OCI-LY1 (cell line): ENCODE measurements around the gene DNAJC15.
"Not testable (repeated sequence)": the region's sequence is repeated elsewhere in the genome, so short reads cannot be mapped to it uniquely, and the experiment has no call there.

Source experiments
- H2AFZ ChIP-seq: fragments of 200-600 bp; sonication (generic), shearing (Covaris generic); 2 replicates; pipeline ENCODE4 v1.6.0; 2014; ENCODE audit warnings: antibody characterized with exemption, mild to moderate bottlenecking, low read length
- H3F3A ChIP-seq: fragments of 200-600 bp; sonication (generic), shearing (Covaris generic); 2 replicates; pipeline ENCODE4 v1.6.0; 2014; ENCODE audit warnings: mild to moderate bottlenecking, antibody characterized with exemption, low read length, moderate library complexity; ENCODE audit not compliant: insufficient read depth
- H3K27ac ChIP-seq: fragments of 200-600 bp; sonication (generic); 2 replicates; pipeline ENCODE4 v1.5.1; 2014; ENCODE audit warnings: low read length, mixed run types, mild to moderate bottlenecking, low read depth; ENCODE audit not compliant: poor library complexity, severe bottlenecking
- H3K27me3 ChIP-seq: fragments of 200-600 bp; sonication (generic); 2 replicates; pipeline ENCODE4 v1.6.0; 2014; ENCODE audit warnings: antibody characterized with exemption, mild to moderate bottlenecking, low read length, moderate library complexity; ENCODE audit not compliant: insufficient read depth
- H3K36me3 ChIP-seq: fragments of 200-600 bp; sonication (generic); 2 replicates; pipeline ENCODE4 v1.6.1; 2014; ENCODE audit warnings: mild to moderate bottlenecking, antibody characterized with exemption, low read length, moderate library complexity, mixed read lengths; ENCODE audit not compliant: insufficient read depth
- H3K4me1 ChIP-seq: fragments of 200-600 bp; sonication (generic); 2 replicates; pipeline ENCODE4 v1.5.1; 2014; ENCODE audit warnings: mild to moderate bottlenecking, low read length, moderate library complexity; ENCODE audit not compliant: insufficient read depth, severe bottlenecking
- H3K4me2 ChIP-seq: fragments of 200-600 bp; sonication (generic), shearing (Covaris generic); 2 replicates; pipeline ENCODE4 v1.6.1; 2014; ENCODE audit warnings: low read length
- H3K4me3 ChIP-seq: fragments of 200-600 bp; sonication (generic); 2 replicates; pipeline ENCODE4 v1.5.1; 2014; ENCODE audit warnings: low read length, low read depth, mild to moderate bottlenecking, mixed read lengths; ENCODE audit not compliant: poor library complexity, severe bottlenecking
- H3K79me2 ChIP-seq: fragments of 200-600 bp; shearing (Covaris generic); 2 replicates; pipeline ENCODE4 v1.6.1; 2016; ENCODE audit warnings: mixed run types, low read length, mixed read lengths; ENCODE audit not compliant: insufficient read depth
- H3K9ac ChIP-seq: fragments of 200-600 bp; sonication (generic), shearing (Covaris generic); 2 replicates; pipeline ENCODE4 v1.6.1; 2014; ENCODE audit warnings: mild to moderate bottlenecking, low read length, mixed read lengths
- H3K9me2 ChIP-seq: fragments of 200-600 bp; sonication (generic), shearing (Covaris generic); 2 replicates; pipeline ENCODE4 v1.6.1; 2014; ENCODE audit warnings: low read depth, mild to moderate bottlenecking, low read length, mixed read lengths
- H3K9me3 ChIP-seq: fragments of 200-600 bp; shearing (Covaris generic); 2 replicates; pipeline ENCODE4 v1.6.1; 2014; ENCODE audit warnings: low read length, mixed read lengths
- H4K20me1 ChIP-seq: fragments of 200-600 bp; sonication (generic), shearing (Covaris generic); 2 replicates; pipeline ENCODE4 v1.6.0; 2016; ENCODE audit warnings: mild to moderate bottlenecking, low read length; ENCODE audit not compliant: insufficient read depth
- EZH2 ChIP-seq: fragments of 200-600 bp; sonication (generic), shearing (Covaris generic); IDR thresholded peaks from 2 replicates; pipeline ENCODE4 v1.8.0; 2017; ENCODE audit warnings: borderline replicate concordance, mixed run types, mild to moderate bottlenecking, antibody characterized with exemption, low read length, moderate library complexity, mixed read lengths
- TF ChIP-seq, protein P1 (sequence below): fragments of 200-600 bp; sonication (generic), shearing (Covaris generic); IDR thresholded peaks from 2 replicates; pipeline ENCODE4 v1.5.1; 2017; ENCODE audit warnings: mild to moderate bottlenecking, antibody characterized with exemption, low read length, moderate library complexity, mixed read lengths

DNAJC15 gene

DNA sequence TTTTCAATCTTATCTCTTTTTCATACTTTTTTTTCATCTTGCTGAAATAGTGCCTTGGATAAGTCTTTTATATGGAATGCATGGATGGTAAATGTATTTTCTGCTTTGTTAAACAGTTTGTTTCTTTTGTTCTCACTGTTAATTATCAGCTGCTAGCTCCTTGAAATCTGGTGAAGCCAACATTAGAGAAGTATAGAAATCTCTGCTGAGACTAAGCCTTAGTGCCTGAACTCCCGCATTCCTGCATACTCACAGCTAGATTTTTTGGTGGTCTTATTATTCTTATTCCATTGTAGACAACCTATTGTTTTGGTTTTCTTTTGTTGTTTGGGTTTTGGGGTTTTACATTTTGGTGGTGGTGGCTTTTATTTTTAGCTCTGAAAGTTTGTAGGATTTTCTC, 48.4 kb downstream of the DNAJC15 start:
- H3K36me3 ChIP-seq = peaks cover 19% of the 10 kb centered on the region; the same call in 1 of the 2 replicates
- no peak overlapping the region for H3K9ac ChIP-seq
- H3K4me3 ChIP-seq = no peak overlapping the region
- TF ChIP-seq EZH2 = no peak
- TF ChIP-seq, protein P1, sequence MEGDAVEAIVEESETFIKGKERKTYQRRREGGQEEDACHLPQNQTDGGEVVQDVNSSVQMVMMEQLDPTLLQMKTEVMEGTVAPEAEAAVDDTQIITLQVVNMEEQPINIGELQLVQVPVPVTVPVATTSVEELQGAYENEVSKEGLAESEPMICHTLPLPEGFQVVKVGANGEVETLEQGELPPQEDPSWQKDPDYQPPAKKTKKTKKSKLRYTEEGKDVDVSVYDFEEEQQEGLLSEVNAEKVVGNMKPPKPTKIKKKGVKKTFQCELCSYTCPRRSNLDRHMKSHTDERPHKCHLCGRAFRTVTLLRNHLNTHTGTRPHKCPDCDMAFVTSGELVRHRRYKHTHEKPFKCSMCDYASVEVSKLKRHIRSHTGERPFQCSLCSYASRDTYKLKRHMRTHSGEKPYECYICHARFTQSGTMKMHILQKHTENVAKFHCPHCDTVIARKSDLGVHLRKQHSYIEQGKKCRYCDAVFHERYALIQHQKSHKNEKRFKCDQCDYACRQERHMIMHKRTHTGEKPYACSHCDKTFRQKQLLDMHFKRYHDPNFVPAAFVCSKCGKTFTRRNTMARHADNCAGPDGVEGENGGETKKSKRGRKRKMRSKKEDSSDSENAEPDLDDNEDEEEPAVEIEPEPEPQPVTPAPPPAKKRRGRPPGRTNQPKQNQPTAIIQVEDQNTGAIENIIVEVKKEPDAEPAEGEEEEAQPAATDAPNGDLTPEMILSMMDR = no peak
- H3K79me2 ChIP-seq = peaks cover 8% of the 10 kb centered on the region
- no peaks in the 10 kb centered on the region for H3K27me3 ChIP-seq
- peaks cover 28% of the 10 kb centered on the region for H3K4me1 ChIP-seq
- no peaks in the 10 kb centered on the region for H3K9me2 ChIP-seq
- H3K9me3 ChIP-seq = no peaks in the 10 kb centered on the region
- H3F3A ChIP-seq = no peaks in the 10 kb centered on the region
- no peaks in the 10 kb centered on the region for H4K20me1 ChIP-seq
- no peak overlapping the region for H3K27ac ChIP-seq
- H2AFZ ChIP-seq = no peak overlapping the region
- no peak overlapping the region for H3K4me2 ChIP-seq

DNA sequence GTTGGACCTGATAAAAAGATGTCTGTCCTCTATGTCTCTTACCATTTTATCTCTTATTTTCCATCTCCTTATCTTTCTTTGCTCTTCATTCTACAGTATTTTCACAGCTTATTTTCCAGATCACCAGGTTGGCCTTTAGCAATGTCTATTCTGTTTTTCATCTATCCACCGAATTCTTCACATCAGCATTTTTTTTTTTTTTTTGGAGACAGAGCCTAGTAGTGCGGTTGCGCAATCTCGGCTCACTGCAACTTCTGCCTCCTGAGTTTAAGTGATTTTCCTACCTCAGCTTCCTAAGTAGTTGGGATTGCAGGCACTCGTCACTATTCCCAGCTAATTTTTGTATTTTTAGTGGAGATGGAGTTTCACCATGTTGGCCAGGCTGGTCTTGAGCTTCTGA, 49.0 kb downstream of the DNAJC15 start:
- H3K27ac ChIP-seq = no peak overlapping the region
- no peaks in the 10 kb centered on the region for H3K27me3 ChIP-seq
- no peaks in the 10 kb centered on the region for H3F3A ChIP-seq
- no peak overlapping the region for H3K9ac ChIP-seq
- H3K4me1 ChIP-seq = peaks cover 30% of the 10 kb centered on the region
- TF ChIP-seq, protein P1 = no peak
- TF ChIP-seq EZH2 = no peak
- no peaks in the 10 kb centered on the region for H3K9me3 ChIP-seq
- H2AFZ ChIP-seq = no peak overlapping the region
- H3K4me3 ChIP-seq = no peak overlapping the region
- no peak overlapping the region for H3K4me2 ChIP-seq
- peaks cover 20% of the 10 kb centered on the region; the same call in 1 of the 2 replicates for H3K36me3 ChIP-seq
- peaks cover 8% of the 10 kb centered on the region for H3K79me2 ChIP-seq
- H4K20me1 ChIP-seq = no peaks in the 10 kb centered on the region
- H3K9me2 ChIP-seq = no peaks in the 10 kb centered on the region

DNA sequence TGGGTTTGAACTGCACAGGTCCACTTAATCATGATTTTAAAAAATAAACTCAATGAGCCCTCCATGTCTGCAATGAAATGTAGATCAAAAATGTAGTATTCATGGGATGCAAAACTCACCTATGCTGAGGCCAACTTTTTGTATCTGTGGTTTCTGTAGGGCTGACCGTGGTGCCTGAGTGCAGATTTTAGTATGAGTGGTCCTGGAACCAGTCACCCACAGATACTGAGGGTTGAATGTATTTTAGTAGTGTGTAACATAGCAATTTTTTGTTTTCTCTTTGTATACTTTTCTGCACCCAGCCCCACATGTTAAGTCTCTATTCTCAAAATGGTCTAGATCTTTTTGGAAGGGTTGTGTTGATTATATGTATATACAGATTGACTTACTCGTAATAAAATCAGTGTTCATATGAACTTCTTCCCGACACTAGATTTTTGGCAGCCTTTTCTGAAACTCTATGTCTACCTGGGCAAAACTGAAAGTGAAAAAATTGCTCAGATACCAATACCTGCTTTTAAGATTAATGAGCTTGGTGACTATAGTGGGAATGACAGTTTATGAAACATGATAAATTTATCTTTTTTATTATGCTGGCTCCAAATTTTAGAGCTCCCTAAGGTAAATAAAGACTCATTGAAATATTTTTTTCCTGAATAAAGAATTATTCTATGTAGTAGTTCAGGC, 51.6 kb downstream of the DNAJC15 start:
- Histone ChIP-seq H2AFZ (no peak overlapping the region), H3F3A (no peaks in the 10 kb centered on the region)

DNA sequence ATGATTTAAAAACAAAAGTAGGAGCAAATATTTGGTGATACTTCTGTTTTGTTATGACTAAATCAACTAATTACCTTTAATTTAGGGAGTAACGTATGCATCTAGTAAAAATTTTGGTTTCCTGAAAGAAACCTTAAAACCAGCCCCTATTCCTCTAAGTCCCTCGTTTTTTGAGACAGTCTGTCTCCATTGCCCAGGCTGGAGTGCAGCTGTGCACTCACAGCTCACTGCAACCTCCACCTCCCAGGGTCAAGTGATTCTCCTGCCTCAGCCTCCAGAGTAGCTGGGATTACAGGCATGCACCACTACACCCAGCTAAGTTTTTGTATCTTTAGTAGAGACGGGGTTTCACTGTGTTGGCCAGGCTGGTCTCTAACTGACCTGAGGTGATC, 52.1 kb downstream of the DNAJC15 start:
- not testable (repeated sequence) for H2AFZ ChIP-seq, H3K4me3 ChIP-seq, H4K20me1 ChIP-seq, H3F3A ChIP-seq, H3K9me2 ChIP-seq, H3K9ac ChIP-seq, H3K79me2 ChIP-seq, H3K27ac ChIP-seq, H3K9me3 ChIP-seq, H3K27me3 ChIP-seq
- H3K4me1 ChIP-seq = peaks cover 30% of the 10 kb centered on the region
- H3K36me3 ChIP-seq = peaks cover 36% of the 10 kb centered on the region
- peak overlapping the region; percentile 25; the same call in 1 of the 2 replicates for H3K4me2 ChIP-seq

More for the DNA sequence above, 51.6 kb downstream of the DNAJC15 start:
- Histone ChIP-seq H3K4me1 (peaks cover 30% of the 10 kb centered on the region), H4K20me1 (no peaks in the 10 kb centered on the region), H3K4me2 (peak overlapping the region; percentile 25), H3K9me3 (no peaks in the 10 kb centered on the region), H3K4me3 (no peak overlapping the region), H3K27me3 (no peaks in the 10 kb centered on the region), H3K27ac (no peak overlapping the region), H3K9me2 (no peaks in the 10 kb centered on the region), H3K9ac (0 out of 2 replicates have a peak overlapping the region, but pooled peaks have one; percentile 25), H3K79me2 (peaks cover 8% of the 10 kb centered on the region), H3K36me3 (peaks cover 30% of the 10 kb centered on the region)
- TF ChIP-seq EZH2 = no peak
- TF ChIP-seq, protein P1 = no peak
